Measurements from ENCODE around the gene TNS1. TPM values are rescaled to one million over a fixed set of nuclear protein-coding genes. Genes with fewer than 3 reads are reported as not detected.

Gene TNS1
- total RNA-seq, 2 experiments from 2014 or later, result 0.92 to 0.97 TPM

- no peak overlapping the region for H3K27ac Mint-ChIP-seq
- H3K27me3 Mint-ChIP-seq, result peaks cover 5% of the 10 kb centered on the region
Observed at GRCh38 chr2:217834057-217834620, 168.7 kb downstream of the TNS1 start.

GRCh38 chr2:217833439-217833838 is 169.4 kb downstream of the TNS1 start:
- H3K4me3 Mint-ChIP-seq, result no peak overlapping the region
- CTCF ChIA-PET, result no interaction called here

More at GRCh38 chr2:217834057-217834620, 168.7 kb downstream of the TNS1 start:
- intact Hi-C loops (cut with micrococcal nuclease), result no loop called here
- H3K4me1 Mint-ChIP-seq (ENCODE audit: low read depth), result no peaks in the 10 kb centered on the region
- CTCF ChIA-PET, result no interaction called here
- no peaks in the 10 kb centered on the region for H3K36me3 Mint-ChIP-seq
- DNase-seq, result no peak
- POLR2A ChIA-PET, result no interaction called here
- no peak overlapping the region for H3K4me3 Mint-ChIP-seq
- H3K9me3 Mint-ChIP-seq, result no peaks in the 10 kb centered on the region

GRCh38 chr2:217832987-217833386 is 169.8 kb downstream of the TNS1 start:
- H3K27me3 Mint-ChIP-seq, result peaks cover 5% of the 10 kb centered on the region
- H3K36me3 Mint-ChIP-seq, result no peaks in the 10 kb centered on the region
- no peak overlapping the region for H3K4me3 Mint-ChIP-seq
- no peak overlapping the region for H3K27ac Mint-ChIP-seq
- no peaks in the 10 kb centered on the region for H3K4me1 Mint-ChIP-seq (ENCODE audit: low read depth)
- no peak for DNase-seq
- ChIA-PET POLR2A (no interaction called here), CTCF (no interaction called here)
- no peaks in the 10 kb centered on the region for H3K9me3 Mint-ChIP-seq
- intact Hi-C loops (cut with micrococcal nuclease), result no loop called here

More at GRCh38 chr2:217833439-217833838, 169.4 kb downstream of the TNS1 start:
- no peak for DNase-seq
- POLR2A ChIA-PET, result no interaction called here
- Mint-ChIP-seq H3K36me3 (no peaks in the 10 kb centered on the region), H3K4me1 (ENCODE audit: low read depth) (no peaks in the 10 kb centered on the region), H3K27me3 (peaks cover 5% of the 10 kb centered on the region), H3K9me3 (no peaks in the 10 kb centered on the region), H3K27ac (no peak overlapping the region)
- intact Hi-C loops (cut with micrococcal nuclease), result no loop called here

- peaks cover 3% of the 10 kb centered on the region for H3K27me3 Mint-ChIP-seq
- H3K4me1 Mint-ChIP-seq (ENCODE audit: low read depth), result no peaks in the 10 kb centered on the region
- no peak overlapping the region for H3K4me3 Mint-ChIP-seq
- POLR2A ChIA-PET, result no interaction called here
- CTCF ChIA-PET, result no interaction called here
- intact Hi-C loops (cut with micrococcal nuclease), result no loop called here
- no peak for DNase-seq
- no peak overlapping the region for H3K27ac Mint-ChIP-seq
- no peaks in the 10 kb centered on the region for H3K36me3 Mint-ChIP-seq
- no peaks in the 10 kb centered on the region for H3K9me3 Mint-ChIP-seq
Observed at GRCh38 chr2:217832115-217832514, 170.7 kb downstream of the TNS1 start.

GRCh38 chr2:217831306-217831705 is 171.5 kb downstream of the TNS1 start:
- Mint-ChIP-seq H3K36me3 (no peaks in the 10 kb centered on the region), H3K4me3 (no peak overlapping the region), H3K4me1 (ENCODE audit: low read depth) (no peaks in the 10 kb centered on the region), H3K9me3 (no peaks in the 10 kb centered on the region), H3K27me3 (peaks cover 3% of the 10 kb centered on the region), H3K27ac (no peak overlapping the region)
- intact Hi-C loops (cut with micrococcal nuclease), result no loop called here
- CTCF ChIA-PET, result no interaction called here
- POLR2A ChIA-PET, result no interaction called here
- no peak for DNase-seq

GRCh38 chr2:217830807-217831206 is 172.0 kb downstream of the TNS1 start:
- no peak for DNase-seq
- Mint-ChIP-seq H3K36me3 (no peaks in the 10 kb centered on the region), H3K27me3 (peaks cover 3% of the 10 kb centered on the region), H3K27ac (no peak overlapping the region), H3K4me1 (ENCODE audit: low read depth) (no peaks in the 10 kb centered on the region), H3K4me3 (no peak overlapping the region), H3K9me3 (no peaks in the 10 kb centered on the region)
- intact Hi-C loops (cut with micrococcal nuclease), result no loop called here
- CTCF ChIA-PET, result no interaction called here
- POLR2A ChIA-PET, result no interaction called here

GRCh38 chr2:217830061-217830460 is 172.7 kb downstream of the TNS1 start:
- Mint-ChIP-seq H3K36me3 (no peaks in the 10 kb centered on the region), H3K4me1 (ENCODE audit: low read depth) (no peaks in the 10 kb centered on the region), H3K4me3 (no peak overlapping the region), H3K27me3 (peaks cover 3% of the 10 kb centered on the region), H3K27ac (no peak overlapping the region), H3K9me3 (no peaks in the 10 kb centered on the region)
- ChIA-PET POLR2A (no interaction called here), CTCF (no interaction called here)
- intact Hi-C loops (cut with micrococcal nuclease), result no loop called here
- DNase-seq, result no peak

- CTCF ChIA-PET, result no interaction called here
- no peaks in the 10 kb centered on the region for H3K4me1 Mint-ChIP-seq (ENCODE audit: low read depth)
- H3K27me3 Mint-ChIP-seq, result peaks cover 3% of the 10 kb centered on the region
- no peak overlapping the region for H3K27ac Mint-ChIP-seq
- no peak overlapping the region for H3K4me3 Mint-ChIP-seq
- no peaks in the 10 kb centered on the region for H3K36me3 Mint-ChIP-seq
- no peak for DNase-seq
- intact Hi-C loops (cut with micrococcal nuclease), result no loop called here
- no peaks in the 10 kb centered on the region for H3K9me3 Mint-ChIP-seq
- POLR2A ChIA-PET, result no interaction called here
Observed at GRCh38 chr2:217829420-217829819, 173.4 kb downstream of the TNS1 start.

GRCh38 chr2:217828336-217828735 is 174.5 kb downstream of the TNS1 start:
- no peak overlapping the region for H3K4me3 Mint-ChIP-seq
- H3K36me3 Mint-ChIP-seq, result no peaks in the 10 kb centered on the region
- ChIA-PET POLR2A (no interaction called here), CTCF (no interaction called here)
- no peaks in the 10 kb centered on the region for H3K9me3 Mint-ChIP-seq
- no peak for DNase-seq
- intact Hi-C loops (cut with micrococcal nuclease), result no loop called here
- no peaks in the 10 kb centered on the region for H3K4me1 Mint-ChIP-seq (ENCODE audit: low read depth)
- peaks cover 3% of the 10 kb centered on the region for H3K27me3 Mint-ChIP-seq
- no peak overlapping the region for H3K27ac Mint-ChIP-seq

- H3K36me3 Mint-ChIP-seq, result no peaks in the 10 kb centered on the region
- ChIA-PET CTCF (interaction anchor here (2.0 kb wide), 1 partner anchor 59 kb away, joined by 4 read pairs; no protein-coding TSS in a partner anchor), POLR2A (no interaction called here)
- H3K27me3 Mint-ChIP-seq, result peaks cover 3% of the 10 kb centered on the region
- H3K4me3 Mint-ChIP-seq, result no peak overlapping the region
- H3K4me1 Mint-ChIP-seq (ENCODE audit: low read depth), result no peaks in the 10 kb centered on the region
- no peaks in the 10 kb centered on the region for H3K9me3 Mint-ChIP-seq
- intact Hi-C loops (cut with micrococcal nuclease), result no loop called here
- H3K27ac Mint-ChIP-seq, result no peak overlapping the region
- no peak for DNase-seq
Observed at GRCh38 chr2:217827430-217828201, 175.2 kb downstream of the TNS1 start.

- ChIA-PET POLR2A (no interaction called here), CTCF (interaction anchor here (2.0 kb wide), 1 partner anchor 60 kb away, joined by 4 read pairs; no protein-coding TSS in a partner anchor)
- H3K27me3 Mint-ChIP-seq, result peaks cover 3% of the 10 kb centered on the region
- DNase-seq, result no peak
- intact Hi-C loops (cut with micrococcal nuclease), result no loop called here
- H3K4me1 Mint-ChIP-seq (ENCODE audit: low read depth), result no peaks in the 10 kb centered on the region
- no peak overlapping the region for H3K27ac Mint-ChIP-seq
- no peaks in the 10 kb centered on the region for H3K9me3 Mint-ChIP-seq
- H3K36me3 Mint-ChIP-seq, result no peaks in the 10 kb centered on the region
- H3K4me3 Mint-ChIP-seq, result no peak overlapping the region
Observed at GRCh38 chr2:217826991-217827390, 175.8 kb downstream of the TNS1 start.

- Mint-ChIP-seq H3K36me3 (no peaks in the 10 kb centered on the region), H3K9me3 (no peaks in the 10 kb centered on the region), H3K4me3 (no peak overlapping the region), H3K4me1 (ENCODE audit: low read depth) (no peaks in the 10 kb centered on the region), H3K27ac (no peak overlapping the region), H3K27me3 (peaks cover 3% of the 10 kb centered on the region)
- CTCF ChIA-PET, result interaction anchor here (2.0 kb wide), 1 partner anchor 60 kb away, joined by 4 read pairs; no protein-coding TSS in a partner anchor
- DNase-seq, result no peak
- intact Hi-C loops (cut with micrococcal nuclease), result no loop called here
- POLR2A ChIA-PET, result no interaction called here
Observed at GRCh38 chr2:217826520-217826919, 176.3 kb downstream of the TNS1 start.
